ENCODE data around the gene TRPV6.

DNA sequence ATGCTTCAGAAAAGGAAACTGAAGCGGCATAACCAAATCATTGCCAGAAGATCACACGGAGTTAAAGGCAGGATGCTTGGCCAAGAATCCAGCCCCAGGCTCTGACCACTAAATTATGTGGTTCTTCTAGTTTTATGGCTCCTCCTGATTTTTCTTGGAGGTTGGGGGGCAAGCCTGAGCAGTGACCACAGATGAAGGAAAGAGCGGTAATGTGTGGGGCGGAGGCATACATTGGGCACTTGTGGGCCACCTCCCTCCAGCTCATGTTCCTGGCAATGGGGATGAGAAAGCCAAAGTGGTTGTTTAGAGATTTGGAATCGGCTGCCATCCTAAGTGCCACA lies 3.2 kb downstream of the TRPV6 start:
- TF ChIP-seq, protein P1, sequence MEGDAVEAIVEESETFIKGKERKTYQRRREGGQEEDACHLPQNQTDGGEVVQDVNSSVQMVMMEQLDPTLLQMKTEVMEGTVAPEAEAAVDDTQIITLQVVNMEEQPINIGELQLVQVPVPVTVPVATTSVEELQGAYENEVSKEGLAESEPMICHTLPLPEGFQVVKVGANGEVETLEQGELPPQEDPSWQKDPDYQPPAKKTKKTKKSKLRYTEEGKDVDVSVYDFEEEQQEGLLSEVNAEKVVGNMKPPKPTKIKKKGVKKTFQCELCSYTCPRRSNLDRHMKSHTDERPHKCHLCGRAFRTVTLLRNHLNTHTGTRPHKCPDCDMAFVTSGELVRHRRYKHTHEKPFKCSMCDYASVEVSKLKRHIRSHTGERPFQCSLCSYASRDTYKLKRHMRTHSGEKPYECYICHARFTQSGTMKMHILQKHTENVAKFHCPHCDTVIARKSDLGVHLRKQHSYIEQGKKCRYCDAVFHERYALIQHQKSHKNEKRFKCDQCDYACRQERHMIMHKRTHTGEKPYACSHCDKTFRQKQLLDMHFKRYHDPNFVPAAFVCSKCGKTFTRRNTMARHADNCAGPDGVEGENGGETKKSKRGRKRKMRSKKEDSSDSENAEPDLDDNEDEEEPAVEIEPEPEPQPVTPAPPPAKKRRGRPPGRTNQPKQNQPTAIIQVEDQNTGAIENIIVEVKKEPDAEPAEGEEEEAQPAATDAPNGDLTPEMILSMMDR (IDR thresholded peaks at IDR 0.05), result no peak
- no peak for TF ChIP-seq POLR2A (IDR thresholded peaks at IDR 0.05)

All from thyroid gland (tissue), 4 donors.